Fibroblast of skin of right biceps (primary cell): ENCODE measurements around the gene STUM.
A peak's percentile ranks its signal among the peaks of the same experiment; 100 is the strongest.

Source experiments
- DNase-seq: peaks from one replicate; pipeline ENCODE4 v3.0.0-alpha.2; 2013

The STUM gene

DNA sequence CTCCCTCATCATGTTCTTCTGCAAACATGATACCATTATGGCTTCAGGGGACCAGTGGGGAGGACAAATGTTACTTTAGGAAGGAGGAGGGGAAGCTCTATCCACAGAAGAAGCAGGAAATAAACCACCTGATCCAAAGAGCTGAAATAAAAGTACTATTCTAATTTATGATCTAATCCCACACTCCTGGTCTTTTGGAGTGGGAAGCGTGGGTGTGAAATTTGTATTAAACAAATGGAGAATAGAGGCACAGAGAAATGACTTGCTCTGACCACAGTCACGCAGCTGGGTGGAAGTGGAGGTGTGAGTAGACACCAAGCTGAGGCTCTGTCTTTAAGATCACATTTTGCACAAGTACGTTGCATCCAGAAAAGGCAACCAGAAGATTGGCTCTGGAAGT is 14.5 kb upstream of the STUM start:
- DNase-seq, result no peak

DNA sequence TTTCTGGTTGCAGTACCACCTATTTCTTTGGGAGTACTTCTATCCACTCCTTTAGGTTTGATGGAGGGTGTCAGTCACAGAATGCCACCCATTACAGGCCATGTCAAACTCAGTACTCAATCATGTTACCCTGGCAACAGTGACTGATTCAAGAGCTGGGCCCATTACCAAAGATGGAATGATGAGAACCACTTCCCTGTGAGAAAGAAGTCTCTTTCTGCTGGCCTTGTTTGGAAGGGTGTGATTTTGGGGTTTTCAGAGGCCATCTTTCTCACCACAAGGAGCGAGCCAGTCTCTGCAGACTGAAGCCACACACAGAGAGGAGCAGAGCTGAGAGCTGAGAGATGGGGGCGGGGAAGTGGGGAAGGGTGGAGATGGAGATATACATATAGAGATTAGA is 13.9 kb upstream of the STUM start:
- no peak for DNase-seq

DNA sequence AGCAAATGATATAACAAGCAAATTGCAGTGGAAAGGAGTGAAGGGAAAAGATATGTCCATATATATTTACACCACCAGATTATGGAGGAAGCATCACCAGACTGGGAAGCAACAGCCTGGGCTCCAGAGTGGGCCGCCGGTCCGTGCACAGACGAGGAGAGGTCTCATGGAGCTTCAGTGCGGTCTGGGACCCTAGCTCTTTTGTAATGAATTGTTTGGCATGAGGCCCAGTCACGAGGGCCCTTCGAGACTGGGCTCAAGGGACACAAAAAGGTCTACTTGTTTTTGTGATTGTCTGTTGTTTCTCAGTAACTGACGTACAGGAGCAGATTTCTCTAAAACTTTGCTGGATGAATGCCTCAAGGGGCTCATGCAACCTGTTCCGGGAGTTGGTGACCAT is 12.9 kb upstream of the STUM start:
- DNase-seq, result no peak

DNA sequence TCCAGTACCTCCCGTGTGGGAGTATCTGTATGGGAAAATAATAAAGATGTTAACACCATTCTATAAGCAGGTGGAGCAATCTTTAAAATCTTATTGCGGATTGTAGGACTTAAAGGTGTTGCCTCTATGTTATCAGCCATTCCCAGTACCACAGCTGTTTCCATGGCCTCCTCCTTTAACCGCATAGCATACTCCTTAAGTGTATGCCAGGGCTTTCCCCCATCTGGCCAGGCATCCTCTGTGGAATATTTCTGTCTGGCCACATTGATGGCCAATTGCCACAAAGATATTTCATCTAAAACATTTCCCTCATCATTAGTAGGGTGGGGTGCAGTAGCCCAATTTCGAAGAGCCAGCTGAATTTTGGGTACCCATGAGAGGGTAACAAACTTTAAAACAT is 7.3 kb upstream of the STUM start:
- no peak for DNase-seq

DNA sequence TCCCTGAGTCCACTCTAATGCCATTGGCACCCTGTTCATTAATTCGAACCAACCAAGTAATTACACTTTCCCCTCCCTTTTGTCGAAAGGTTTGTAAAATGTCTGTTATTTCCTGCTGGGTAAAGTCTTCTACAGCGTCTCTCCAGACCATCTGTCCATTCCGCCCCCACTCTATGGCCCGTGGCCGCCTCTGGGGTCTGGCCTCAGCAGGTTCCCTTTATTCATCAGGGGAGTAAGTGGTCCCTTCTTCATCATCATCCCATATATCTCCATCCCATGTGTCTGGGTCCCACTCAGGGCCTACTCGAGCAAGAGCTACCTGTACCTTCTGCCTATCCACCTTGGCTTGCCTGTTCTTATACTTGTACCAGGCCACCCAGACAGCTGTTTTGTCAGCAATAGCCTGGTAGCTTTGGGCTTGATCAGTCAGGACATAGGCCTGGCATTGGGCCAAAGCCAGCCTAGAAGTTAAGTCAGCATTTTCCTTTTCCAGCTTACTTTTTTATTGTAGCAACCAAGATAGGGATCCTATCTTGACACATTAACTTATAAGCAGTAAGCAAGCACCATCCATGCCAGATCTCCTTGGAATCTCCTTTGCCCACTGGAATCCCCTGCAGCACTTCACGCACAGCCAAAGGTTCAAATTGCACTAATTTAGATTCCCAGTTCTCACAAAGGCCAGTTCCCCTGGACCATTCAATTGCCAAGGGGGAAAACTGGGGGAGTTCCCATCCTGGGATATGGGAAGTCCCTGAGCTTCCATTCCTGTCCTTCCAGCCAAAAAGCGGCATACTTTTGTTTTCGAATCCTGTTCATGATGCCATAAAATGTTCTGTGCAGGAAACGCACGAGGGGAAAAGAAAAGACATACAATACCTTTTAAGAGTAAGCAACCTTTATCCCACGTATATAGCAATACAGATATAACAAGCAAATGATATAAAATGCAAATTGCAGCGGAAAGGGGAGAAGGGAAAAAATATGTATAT is 6.6 kb upstream of the STUM start:
- DNase-seq, result no peak

DNA sequence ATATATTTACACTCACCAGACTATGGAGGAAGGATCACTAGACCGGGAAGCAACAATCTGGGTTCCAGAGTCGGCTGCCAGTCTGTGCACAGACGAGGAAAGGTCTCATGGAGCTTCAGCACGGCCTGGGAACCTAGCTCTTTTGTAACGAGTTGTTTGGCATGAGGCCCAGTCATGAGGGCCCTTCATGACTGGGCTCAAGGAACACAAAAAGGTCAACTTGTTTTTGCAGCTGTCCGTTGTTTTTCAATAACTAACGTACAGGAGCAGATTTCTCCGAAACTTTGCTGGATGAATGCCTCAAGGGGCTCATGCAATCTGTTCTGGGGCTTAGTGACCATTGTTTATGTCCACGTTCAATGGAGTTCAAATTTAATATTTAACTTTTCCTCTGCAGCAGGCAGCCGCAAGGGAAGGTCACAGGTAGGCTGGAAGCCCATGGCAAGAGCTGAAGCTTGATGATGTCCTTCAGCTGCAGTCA is 5.9 kb upstream of the STUM start:
- DNase-seq, result no peak

DNA sequence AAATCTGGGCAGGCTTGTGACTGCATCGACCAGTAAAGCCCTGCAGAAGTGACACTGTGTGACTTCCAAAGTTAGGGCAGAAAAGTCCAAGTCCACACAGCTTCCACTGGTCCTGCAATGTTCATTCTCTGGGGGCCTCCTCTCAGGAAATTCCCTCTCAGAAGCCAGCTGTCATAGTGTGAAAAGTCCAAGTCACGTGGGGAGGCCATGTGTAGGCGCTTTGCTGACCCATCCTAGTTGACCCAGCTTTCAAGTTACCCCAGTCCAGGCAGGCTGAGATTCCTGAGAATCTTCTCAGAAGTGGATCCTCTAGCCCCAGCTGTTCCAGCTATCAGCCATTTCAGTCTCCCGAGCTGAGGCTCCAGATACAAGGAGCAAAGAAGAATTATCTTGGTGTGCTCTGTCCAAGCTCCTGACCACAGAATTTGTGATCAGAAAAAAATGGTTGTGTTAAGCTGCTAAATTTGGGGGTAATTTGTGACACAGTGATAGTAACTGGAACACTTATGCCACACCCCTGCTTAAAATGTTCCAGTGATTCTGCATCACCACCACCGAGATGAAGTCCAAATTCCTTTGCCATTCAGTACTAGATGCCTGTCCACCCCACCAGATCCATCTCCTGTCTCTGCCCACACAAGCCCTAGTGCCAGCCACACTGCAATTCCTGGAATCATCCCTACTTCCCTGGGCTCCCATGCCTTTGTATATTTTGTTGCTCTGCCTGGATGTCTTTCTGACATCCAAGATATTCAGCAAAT is 2.5 kb upstream of the STUM start:
- no peak for DNase-seq

DNA sequence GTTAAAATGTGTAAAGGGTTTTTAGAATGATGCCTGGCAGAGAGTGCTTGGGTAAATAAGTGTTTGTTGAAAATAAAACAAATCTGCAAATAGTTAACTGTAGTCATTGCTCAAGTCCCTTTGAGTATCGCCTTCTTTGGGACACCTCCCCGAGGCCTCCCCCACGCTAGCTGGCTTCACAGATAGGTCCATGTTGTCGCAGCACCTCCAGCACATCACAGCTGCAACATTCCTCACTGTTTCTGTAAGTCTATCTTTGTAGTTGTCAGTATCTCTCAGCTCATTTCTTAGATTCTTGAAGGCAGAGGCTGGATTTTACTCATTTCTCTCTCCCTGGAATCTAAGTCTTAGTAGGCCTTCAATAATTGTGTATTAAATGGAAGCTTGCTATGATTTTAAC is 1.6 kb upstream of the STUM start:
- no peak for DNase-seq

DNA sequence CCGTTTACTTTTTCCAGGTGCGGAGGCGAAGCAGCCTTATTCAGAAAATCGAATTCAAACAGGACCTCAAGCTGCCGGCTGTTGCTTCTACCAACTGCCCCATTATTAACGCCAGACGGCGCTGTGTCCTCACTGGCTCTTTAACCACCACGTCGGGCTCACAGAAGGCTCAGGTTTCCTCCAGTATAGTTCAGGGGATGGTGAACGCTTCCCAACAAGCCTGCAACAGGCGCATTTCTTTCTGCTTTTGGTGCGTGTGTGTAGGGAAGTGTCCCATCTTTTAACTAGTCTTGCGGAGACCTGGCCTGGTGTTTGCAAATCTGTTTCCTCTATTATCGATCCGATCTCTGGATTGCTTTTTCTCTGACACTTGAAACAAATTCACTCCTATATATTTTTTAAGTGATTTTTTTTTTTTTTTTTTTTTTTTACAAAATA is 791 bp upstream of the STUM start:
- DNase-seq, result peak; percentile 82

DNA sequence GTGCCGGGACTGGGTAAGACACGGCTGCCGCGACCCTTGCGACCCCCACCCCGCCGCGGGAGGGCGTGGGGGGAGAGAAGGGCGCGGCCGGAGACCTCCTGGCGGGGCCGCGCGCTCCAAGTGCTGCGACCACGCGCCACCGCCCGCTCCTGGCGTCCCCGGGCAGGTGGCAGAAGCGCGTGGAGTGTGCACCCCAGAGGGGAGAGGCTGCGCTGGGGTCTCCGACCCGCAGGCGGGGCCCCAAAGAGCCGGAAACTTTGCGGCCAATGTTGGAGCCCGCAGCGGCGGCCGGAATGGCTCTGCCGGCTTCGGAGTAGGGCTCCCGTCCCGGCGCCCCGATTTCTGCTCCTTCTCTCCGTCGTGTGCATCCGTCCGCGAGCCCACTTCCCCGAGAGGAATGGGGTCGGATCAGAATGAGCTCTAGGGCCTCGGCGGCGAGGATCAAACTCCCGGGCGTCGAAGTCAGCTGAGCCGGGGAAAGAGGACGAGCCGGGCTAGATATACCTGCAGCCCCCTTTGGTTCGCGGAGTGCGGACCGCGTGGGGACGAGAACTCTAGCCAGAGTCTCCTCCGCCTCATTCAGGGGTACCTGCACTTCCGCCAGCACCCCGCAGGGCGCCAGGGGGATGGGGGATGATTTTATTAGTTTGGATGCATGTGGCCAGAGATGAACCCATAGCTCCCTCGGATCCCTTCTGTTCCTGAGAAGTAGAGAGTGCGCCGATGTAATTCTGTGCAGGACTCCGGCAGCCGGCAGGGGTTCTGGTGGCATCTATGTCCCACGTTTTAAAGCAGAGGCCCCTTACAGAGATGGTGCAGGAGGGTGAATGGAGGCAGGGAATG is 751 bp downstream of the STUM start:
- DNase-seq, result no peak

DNA sequence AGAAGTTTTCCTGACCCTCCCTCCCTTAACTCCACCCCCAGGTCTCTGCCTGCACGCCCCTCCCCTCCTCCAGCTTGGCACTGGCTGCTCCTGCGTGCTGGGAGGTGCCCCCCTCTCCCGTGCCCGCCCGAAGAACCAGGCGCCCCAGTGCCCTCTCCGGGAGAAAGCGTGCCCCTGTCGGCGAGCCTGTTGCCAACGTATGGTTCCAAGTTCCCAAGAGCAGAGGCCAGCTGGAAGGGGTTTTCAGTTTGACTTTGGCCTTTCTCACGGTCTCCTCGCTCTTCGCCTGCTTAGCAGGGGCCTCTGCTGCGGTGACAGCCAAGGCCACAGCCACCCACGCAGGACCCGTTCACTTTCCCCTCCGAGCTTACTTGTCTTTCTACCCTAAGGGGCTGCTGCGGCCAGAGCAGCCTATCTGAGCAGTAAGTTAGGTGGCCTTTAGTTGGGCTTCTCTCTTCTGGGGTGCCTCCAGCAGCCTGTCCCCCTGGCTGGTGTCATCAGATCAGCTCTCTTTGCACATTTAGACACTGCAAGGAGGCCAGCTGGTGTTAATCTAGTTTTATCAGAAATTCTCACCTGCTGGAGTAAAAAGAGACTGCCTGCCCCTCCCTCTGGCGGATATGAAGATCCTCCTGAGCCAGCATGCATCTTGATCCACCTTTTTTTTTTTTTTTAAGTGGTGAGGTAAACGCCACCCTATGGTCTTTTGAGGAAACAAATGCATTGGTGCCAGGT is 1.5 kb downstream of the STUM start:
- DNase-seq, result no peak

DNA sequence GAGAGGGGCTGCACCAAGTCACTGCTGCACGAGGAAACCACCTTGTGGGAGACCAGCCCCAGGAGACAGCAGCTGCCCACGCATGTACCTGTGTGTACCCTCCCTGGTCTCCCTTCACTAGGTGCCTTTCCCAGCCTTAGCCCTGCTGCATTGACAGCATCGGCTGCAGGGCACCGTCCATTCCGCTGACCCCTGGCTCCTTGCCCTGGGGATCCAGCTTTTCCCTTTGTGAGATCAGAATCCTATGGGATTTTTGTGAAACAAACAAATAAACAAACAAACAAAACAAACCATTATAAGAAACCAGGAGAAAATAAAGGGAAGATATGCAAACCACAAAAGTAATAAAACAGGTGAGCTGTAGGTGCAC is 2.1 kb downstream of the STUM start:
- DNase-seq, result no peak

DNA sequence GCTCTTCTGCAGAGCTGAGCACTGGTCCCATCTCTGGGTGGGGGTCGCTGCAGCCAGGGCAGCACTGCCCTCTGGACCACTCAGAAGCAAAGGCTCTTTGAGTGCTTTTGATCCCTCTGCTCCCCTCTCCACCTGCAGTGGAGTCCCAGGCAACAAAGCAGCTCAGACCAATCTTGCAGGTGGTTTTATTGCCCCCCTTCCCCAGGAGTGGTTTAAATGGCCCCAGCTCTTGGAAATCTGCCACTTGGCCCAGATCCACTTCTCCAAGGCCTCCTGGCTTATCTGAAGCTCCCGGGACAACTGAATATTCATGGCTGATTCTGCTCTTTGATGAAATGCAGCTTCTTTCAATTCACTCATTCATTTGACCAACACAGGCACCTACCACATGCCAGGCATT is 2.7 kb downstream of the STUM start:
- no peak for DNase-seq

DNA sequence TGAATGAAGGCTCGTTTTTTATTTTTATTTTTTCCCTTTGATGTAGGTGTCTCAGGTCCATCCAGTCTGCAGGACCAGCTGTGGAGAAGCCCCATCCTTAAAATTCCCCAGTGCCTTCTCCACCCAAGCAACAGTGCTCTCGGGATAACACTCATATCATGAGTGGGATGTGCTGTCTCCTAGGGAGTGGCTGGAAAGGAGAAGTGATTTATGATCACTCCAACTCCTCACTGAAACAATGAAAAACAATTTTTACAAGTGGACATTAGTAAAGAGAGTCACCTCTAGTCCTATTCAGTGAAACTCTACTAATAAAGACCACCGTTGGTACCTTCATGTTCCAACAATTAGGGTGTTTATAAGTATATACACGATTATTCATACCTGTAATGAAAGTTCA is 3.5 kb downstream of the STUM start:
- DNase-seq, result no peak

DNA sequence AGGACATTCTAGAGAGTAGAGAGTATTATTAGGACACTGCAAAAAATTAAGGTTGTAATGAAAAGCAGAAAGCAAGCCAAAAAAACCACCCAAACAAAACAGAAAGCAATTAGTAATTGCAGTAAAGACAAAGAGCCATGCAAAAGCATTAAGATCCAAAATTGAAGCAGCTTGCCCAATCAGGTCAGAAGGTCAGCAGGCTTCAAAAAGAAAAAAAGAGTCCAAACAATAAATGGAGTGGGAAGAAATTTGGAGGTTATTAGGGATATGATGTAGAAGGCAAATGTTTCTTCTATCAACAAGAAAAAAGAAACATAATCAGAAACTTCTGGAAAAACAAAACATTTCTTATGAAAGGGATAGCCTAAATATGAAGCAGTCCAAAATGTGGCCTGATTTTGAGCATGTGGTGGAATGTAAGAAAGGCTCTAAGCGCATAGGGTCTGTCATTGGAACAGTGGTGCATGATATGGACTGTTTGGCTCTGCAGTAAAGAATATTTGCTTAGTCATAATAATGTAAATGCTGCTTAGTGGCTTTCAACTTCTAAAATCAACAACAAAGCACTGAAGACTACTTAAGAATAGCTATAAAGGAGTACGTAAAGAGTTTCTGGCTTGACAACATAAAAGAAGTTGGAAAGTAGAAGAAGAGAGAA is 4.8 kb downstream of the STUM start:
- no peak for DNase-seq

DNA sequence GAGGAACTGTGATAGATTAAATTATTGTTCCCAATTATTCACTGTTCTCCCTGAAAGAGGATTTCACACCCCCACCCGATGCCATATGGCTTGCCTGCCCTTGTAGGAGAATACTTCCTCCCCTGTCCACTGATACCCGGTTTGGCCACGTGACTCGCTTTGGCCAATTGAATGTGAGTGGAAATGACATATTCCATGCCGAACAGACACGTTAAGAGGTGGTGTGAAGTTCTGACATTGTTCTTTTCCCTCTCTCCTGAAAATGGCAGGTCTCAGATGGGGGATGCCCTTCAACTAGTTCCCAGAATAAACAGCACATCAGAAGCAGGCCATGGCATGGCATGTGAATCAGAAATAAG is 5.3 kb downstream of the STUM start:
- no peak for DNase-seq

DNA sequence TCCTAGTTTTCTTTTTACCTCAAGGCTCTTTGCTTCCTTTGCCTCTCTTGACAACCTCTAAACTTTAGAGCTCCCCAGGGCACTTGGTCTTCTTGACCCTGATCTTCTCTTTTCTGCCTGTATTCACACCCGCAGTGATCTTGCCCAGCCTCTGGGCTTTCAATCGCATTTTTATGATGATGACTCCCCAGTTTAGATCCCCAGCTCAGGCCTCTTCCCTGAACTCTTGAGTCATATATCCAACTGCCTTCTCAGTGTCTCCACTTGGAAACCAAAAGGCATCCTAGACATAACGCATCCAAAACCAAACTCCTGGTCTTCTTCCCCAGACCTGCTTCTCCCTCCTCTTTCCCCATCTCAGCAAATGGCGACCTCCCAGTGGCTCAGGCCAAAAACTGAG is 6.5 kb downstream of the STUM start:
- DNase-seq, result no peak

DNA sequence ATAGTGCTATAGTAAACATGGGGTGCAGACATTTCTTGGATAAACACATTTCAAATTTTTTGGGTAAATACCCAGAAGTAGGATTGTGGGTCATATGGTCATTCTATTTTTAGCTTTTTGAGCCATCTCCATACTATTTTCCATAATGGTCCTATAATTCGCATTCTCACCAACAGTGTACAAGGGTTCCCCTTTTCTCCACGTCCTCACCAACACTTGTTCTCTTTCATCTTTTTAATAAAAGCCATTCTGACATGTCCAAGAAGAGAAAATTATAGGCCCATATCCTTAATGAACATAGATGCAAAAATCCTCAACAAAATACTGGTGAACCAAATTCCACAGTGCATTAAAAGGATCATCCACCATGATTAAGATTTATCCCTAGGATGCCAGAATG is 8.9 kb downstream of the STUM start:
- DNase-seq, result no peak

DNA sequence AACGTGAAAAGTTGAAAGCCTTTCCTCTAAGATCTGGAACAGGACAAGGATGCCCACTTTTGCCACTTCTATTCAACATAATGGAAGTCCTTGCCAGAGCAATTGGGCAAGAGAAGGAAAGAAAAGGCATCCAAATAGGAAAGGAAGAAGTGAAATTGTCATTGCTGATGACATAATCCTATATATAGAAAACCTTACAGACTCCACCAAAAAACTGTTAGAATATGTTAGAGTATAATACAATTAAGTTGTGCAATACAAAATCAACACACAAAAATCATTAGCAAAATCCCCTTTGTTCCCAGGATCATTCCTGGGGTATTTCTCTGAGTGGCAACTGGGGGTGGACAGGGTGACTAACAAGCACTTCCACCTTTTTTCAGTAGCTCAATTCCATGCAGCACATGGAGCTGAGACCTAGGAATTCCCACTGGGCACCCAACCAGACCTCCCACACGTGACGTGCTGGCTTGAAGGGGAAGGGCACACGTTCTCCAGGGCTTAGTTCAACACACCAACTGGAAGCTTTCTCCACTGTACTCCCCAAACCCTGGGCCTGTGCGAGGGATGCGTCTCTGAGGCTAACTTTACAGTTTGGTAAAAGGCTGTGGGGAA is 9.6 kb downstream of the STUM start:
- no peak for DNase-seq

DNA sequence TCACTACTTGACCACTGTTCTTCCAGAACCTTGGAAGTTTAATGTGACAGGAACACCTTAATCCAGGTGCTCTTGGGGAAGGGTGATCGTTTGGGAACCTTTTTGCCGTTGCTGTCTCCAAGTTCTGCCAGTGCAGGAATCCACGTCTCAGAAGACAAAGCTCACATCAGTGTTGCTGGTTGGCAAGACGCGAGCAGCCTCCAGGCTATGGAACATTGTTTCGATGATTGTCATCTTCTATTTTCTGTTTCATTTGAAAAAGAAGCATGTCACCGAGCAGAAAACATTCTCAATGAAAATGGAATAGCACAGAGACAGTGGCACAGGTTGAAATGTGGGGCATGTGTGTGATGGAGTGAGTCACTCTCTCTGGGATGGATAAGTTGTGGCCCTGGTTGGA is 11.7 kb downstream of the STUM start:
- DNase-seq, result no peak

DNA sequence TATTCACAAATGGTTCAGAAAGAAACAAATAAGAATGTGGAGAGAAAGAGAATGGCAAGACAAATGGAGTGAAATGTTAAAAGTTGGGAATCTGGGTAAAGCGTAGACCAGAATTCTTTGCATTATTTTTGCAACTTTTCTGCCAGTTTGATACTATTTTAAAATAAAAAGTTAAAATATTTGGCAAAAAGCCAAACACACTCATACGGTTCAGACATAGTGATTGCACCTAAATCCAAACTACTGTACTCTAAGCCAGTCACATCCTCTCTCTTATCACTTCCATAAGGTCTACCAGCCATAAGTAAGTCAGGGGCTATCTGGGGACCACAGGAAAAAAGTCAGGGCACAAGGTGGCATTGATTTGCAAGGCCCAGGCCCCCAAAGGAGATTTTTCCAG is 14.4 kb downstream of the STUM start:
- no peak for DNase-seq

DNA sequence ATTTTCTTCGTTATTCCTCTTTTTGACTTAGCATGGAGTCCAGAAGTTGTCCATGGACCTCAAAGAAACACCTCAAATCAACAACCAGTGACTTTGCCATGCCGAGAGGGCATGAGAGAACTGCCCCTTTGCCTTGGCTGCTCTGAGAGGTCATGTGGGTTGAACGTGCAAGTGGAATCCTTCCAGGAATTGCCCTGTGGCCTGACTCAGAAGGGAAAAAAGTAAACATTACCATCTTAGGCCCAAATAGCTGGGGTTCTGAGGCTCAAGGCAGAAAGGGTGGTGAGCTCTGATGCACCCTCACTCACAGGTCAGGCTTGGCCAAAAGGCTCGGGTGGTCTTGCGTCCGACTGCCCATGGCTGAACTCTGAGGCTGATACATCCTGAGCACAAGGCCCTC is 15.1 kb downstream of the STUM start:
- DNase-seq, result no peak
